ENCODE data around the gene C10orf143. TPM values are rescaled to one million over a fixed set of nuclear protein-coding genes. Genes with fewer than 3 reads are reported as not detected.
"Not testable (repeated sequence)": the region's sequence is repeated elsewhere in the genome, so short reads cannot be mapped to it uniquely, and the experiment has no call there.

Gene C10orf143
- total and polyA plus RNA-seq, 2 donors: 3.5 to 13.5 TPM

- Histone ChIP-seq H3K4me1 (ENCODE audit: control insufficient read depth in 2 of 2, insufficient read depth in 2 of 2, low read length in 2 of 2) (no peaks in the 10 kb centered on the region), H3K27ac (ENCODE audit: low read depth in 1 of 2, low read length in 1 of 2) (no peak overlapping the region), H3K27me3 (ENCODE audit: control insufficient read depth in 2 of 2, insufficient read depth in 1 of 2, low read length in 1 of 2) (no peaks in the 10 kb centered on the region), H3K4me3 (ENCODE audit: low read length in 2 of 2) (no peak overlapping the region), H3K36me3 (ENCODE audit: control insufficient read depth in 2 of 2, insufficient read depth in 2 of 2, low read length in 1 of 2) (no peaks in the 10 kb centered on the region), H3K9me3 (ENCODE audit: control insufficient read depth in 2 of 2, insufficient read depth in 1 of 2, low read length in 1 of 2) (no peaks in the 10 kb centered on the region)
- no peak for DNase-seq (ENCODE audit: low read depth in 6 of 9, low spot score in 9 of 9)
- 96% methylated on average over 6 of the region's 6 CpGs for WGBS
Measured at GRCh38 chr10:130099344-130099743, 11.3 kb downstream of the C10orf143 start.

GRCh38 chr10:130090565-130090964 is 20.1 kb downstream of the C10orf143 start:
- H3K36me3 ChIP-seq (ENCODE audit: control insufficient read depth in 2 of 2, insufficient read depth in 2 of 2, low read length in 1 of 2); H3K27me3 ChIP-seq (ENCODE audit: control insufficient read depth in 2 of 2, insufficient read depth in 1 of 2, low read length in 1 of 2); H3K27ac ChIP-seq (ENCODE audit: low read depth in 1 of 2, low read length in 1 of 2); H3K4me1 ChIP-seq (ENCODE audit: control insufficient read depth in 2 of 2, insufficient read depth in 2 of 2, low read length in 2 of 2); H3K4me3 ChIP-seq (ENCODE audit: low read length in 2 of 2); H3K9me3 ChIP-seq (ENCODE audit: control insufficient read depth in 2 of 2, insufficient read depth in 1 of 2, low read length in 1 of 2); DNase-seq (ENCODE audit: low read depth in 6 of 9, low spot score in 9 of 9): not testable (repeated sequence)
- 95% methylated on average over 5 of the region's 5 CpGs for WGBS

DNA sequence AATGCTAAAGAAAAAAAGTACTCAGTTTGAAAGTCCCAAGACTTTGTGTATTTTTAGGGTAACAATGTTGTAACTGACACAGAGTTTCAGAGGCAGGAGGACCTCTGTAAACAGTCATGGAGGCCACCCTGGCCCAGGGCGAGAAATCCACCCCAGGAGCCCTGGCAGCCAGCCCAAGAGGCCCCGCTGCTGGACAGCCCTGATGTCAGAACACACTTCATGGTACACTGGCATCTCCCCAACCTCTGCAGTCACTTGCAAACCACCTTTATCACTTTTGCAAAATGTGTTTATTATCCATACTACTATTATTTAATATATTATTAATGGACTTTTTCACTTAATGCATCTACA is 30.2 kb downstream of the C10orf143 start:
- whole genome bisulfite sequencing: 90% methylated on average over 2 of the region's 2 CpGs
- H3K27ac ChIP-seq (ENCODE audit: low read depth in 1 of 2, low read length in 1 of 2): no peak overlapping the region
- no peaks in the 10 kb centered on the region for H3K36me3 ChIP-seq (ENCODE audit: control insufficient read depth in 2 of 2, insufficient read depth in 2 of 2, low read length in 1 of 2)
- DNase-seq (ENCODE audit: low read depth in 6 of 9, low spot score in 9 of 9): no peak
- no peak overlapping the region for H3K4me3 ChIP-seq (ENCODE audit: low read length in 2 of 2)
- no peaks in the 10 kb centered on the region for H3K9me3 ChIP-seq (ENCODE audit: control insufficient read depth in 2 of 2, insufficient read depth in 1 of 2, low read length in 1 of 2)
- no peaks in the 10 kb centered on the region for H3K27me3 ChIP-seq (ENCODE audit: control insufficient read depth in 2 of 2, insufficient read depth in 1 of 2, low read length in 1 of 2)
- no peaks in the 10 kb centered on the region for H3K4me1 ChIP-seq (ENCODE audit: control insufficient read depth in 2 of 2, insufficient read depth in 2 of 2, low read length in 2 of 2)

DNA sequence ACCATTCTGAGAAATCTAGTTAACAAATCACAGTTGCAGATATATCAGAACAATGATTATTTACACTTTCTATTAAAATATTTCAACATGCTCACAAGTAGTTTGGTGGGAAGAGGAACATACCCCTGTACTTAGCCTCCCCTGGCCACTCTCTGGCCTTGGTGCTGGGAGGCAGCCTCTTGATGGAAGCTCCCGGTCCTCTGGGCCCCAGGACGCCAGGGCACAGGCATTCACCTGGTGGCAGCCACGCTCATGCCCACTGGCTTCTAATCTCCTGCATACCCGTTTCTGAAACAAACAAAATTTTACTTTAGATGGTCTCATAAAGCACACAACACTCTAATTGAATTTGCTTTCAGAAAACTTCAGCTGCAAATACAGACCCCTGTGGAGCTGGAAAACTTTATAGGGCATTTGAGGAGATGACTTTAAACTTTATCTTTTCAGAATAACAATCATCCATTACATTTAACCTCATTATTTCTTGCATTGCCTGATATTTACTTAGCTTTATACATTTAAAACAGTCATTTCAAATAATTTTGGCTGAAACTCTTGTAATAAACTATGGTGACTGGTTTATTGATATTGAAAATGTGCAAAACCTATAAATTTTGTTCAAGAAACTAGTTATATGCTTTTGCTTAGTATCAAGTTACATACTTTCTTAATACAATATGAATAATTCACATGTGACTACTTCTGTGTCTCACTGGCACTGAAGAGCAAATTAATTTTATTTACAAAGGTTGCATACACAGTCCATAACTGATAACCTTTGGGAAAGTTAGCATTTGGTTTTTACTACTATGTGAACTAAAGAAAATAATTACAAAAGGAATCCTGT is 30.8 kb downstream of the C10orf143 start:
- no peaks in the 10 kb centered on the region for H3K27me3 ChIP-seq (ENCODE audit: control insufficient read depth in 2 of 2, insufficient read depth in 1 of 2, low read length in 1 of 2)
- no peaks in the 10 kb centered on the region for H3K4me1 ChIP-seq (ENCODE audit: control insufficient read depth in 2 of 2, insufficient read depth in 2 of 2, low read length in 2 of 2)
- 86% methylated on average over 4 of the region's 4 CpGs for WGBS
- DNase-seq (ENCODE audit: low read depth in 6 of 9, low spot score in 9 of 9): no peak
- no peak overlapping the region for H3K4me3 ChIP-seq (ENCODE audit: low read length in 2 of 2)
- H3K9me3 ChIP-seq (ENCODE audit: control insufficient read depth in 2 of 2, insufficient read depth in 1 of 2, low read length in 1 of 2): no peaks in the 10 kb centered on the region
- no peaks in the 10 kb centered on the region for H3K36me3 ChIP-seq (ENCODE audit: control insufficient read depth in 2 of 2, insufficient read depth in 2 of 2, low read length in 1 of 2)
- H3K27ac ChIP-seq (ENCODE audit: low read depth in 1 of 2, low read length in 1 of 2): no peak overlapping the region

GRCh38 chr10:130078120-130078519 is 32.5 kb downstream of the C10orf143 start:
- Histone ChIP-seq H3K27me3 (ENCODE audit: control insufficient read depth in 2 of 2, insufficient read depth in 1 of 2, low read length in 1 of 2) (no peaks in the 10 kb centered on the region), H3K4me3 (ENCODE audit: low read length in 2 of 2) (no peak overlapping the region), H3K36me3 (ENCODE audit: control insufficient read depth in 2 of 2, insufficient read depth in 2 of 2, low read length in 1 of 2) (no peaks in the 10 kb centered on the region), H3K9me3 (ENCODE audit: control insufficient read depth in 2 of 2, insufficient read depth in 1 of 2, low read length in 1 of 2) (no peaks in the 10 kb centered on the region), H3K4me1 (ENCODE audit: control insufficient read depth in 2 of 2, insufficient read depth in 2 of 2, low read length in 2 of 2) (peaks cover 2 to 3% of the 10 kb centered on the region in 2 donors), H3K27ac (ENCODE audit: low read depth in 1 of 2, low read length in 1 of 2) (no peak overlapping the region)
- DNase-seq (ENCODE audit: low read depth in 6 of 9, low spot score in 9 of 9): no peak
- WGBS: 98% methylated on average over 3 of the region's 3 CpGs

GRCh38 chr10:130076681-130077080 is 33.9 kb downstream of the C10orf143 start:
- Histone ChIP-seq H3K27me3 (ENCODE audit: control insufficient read depth in 2 of 2, insufficient read depth in 1 of 2, low read length in 1 of 2) (no peaks in the 10 kb centered on the region), H3K9me3 (ENCODE audit: control insufficient read depth in 2 of 2, insufficient read depth in 1 of 2, low read length in 1 of 2) (no peaks in the 10 kb centered on the region), H3K4me3 (ENCODE audit: low read length in 2 of 2) (no peak overlapping the region), H3K27ac (ENCODE audit: low read depth in 1 of 2, low read length in 1 of 2) (no peak overlapping the region), H3K4me1 (ENCODE audit: control insufficient read depth in 2 of 2, insufficient read depth in 2 of 2, low read length in 2 of 2) (peaks cover 2 to 3% of the 10 kb centered on the region in 2 donors), H3K36me3 (ENCODE audit: control insufficient read depth in 2 of 2, insufficient read depth in 2 of 2, low read length in 1 of 2) (no peaks in the 10 kb centered on the region)
- WGBS: 99% methylated on average over 14 of the region's 14 CpGs
- no peak for DNase-seq (ENCODE audit: low read depth in 6 of 9, low spot score in 9 of 9)

DNA sequence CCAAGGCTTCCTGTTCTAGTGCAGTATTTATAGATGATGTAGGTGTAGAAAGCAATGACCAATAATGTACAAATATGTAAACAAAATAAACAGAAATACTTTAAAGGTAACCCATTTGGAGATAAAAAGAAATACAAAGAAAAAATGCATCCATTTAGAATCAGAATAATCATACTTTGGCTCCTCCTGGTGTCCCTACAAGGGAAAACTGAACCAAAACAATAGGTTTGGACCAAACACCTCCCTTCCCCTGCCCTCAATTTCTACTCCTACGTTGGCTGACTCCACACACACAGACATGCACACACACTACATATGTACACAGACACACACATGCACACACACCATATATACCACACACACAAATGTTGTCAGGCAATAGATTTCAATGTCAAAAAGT is 36.0 kb downstream of the C10orf143 start:
- Histone ChIP-seq H3K4me1 (ENCODE audit: control insufficient read depth in 2 of 2, insufficient read depth in 2 of 2, low read length in 2 of 2) (peaks cover 2 to 3% of the 10 kb centered on the region in 2 donors), H3K36me3 (ENCODE audit: control insufficient read depth in 2 of 2, insufficient read depth in 2 of 2, low read length in 1 of 2) (no peaks in the 10 kb centered on the region), H3K9me3 (ENCODE audit: control insufficient read depth in 2 of 2, insufficient read depth in 1 of 2, low read length in 1 of 2) (no peaks in the 10 kb centered on the region), H3K4me3 (ENCODE audit: low read length in 2 of 2) (no peak overlapping the region), H3K27ac (ENCODE audit: low read depth in 1 of 2, low read length in 1 of 2) (no peak overlapping the region), H3K27me3 (ENCODE audit: control insufficient read depth in 2 of 2, insufficient read depth in 1 of 2, low read length in 1 of 2) (no peaks in the 10 kb centered on the region)
- no peak for DNase-seq (ENCODE audit: low read depth in 6 of 9, low spot score in 9 of 9)
- WGBS: 93% methylated on average over 1 of the region's 1 CpG

DNA sequence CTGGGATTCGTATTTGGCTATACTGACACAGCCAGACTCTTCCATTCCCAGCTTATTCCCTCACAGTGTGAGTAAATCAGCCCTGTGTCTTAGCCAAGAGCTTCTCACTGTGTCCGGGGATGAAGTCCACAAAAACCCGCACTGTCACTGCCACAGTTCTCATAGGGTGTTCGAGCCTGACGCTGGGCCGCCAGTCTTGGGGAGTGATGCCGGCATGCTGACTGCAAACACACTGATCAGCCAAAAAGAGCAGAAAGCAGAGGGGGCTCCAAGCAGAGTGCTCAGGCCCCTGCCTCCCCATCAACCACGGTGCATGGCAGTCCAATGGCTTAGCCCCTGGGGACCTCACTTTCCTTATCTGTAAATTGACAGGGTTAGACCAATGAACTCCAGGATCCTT is 36.7 kb downstream of the C10orf143 start:
- H3K36me3 ChIP-seq (ENCODE audit: control insufficient read depth in 2 of 2, insufficient read depth in 2 of 2, low read length in 1 of 2): no peaks in the 10 kb centered on the region
- H3K4me3 ChIP-seq (ENCODE audit: low read length in 2 of 2): no peak overlapping the region
- WGBS: 92% methylated on average over 8 of the region's 8 CpGs
- H3K27me3 ChIP-seq (ENCODE audit: control insufficient read depth in 2 of 2, insufficient read depth in 1 of 2, low read length in 1 of 2): no peaks in the 10 kb centered on the region
- no peaks in the 10 kb centered on the region for H3K9me3 ChIP-seq (ENCODE audit: control insufficient read depth in 2 of 2, insufficient read depth in 1 of 2, low read length in 1 of 2)
- DNase-seq (ENCODE audit: low read depth in 6 of 9, low spot score in 9 of 9): no peak
- peaks cover 2 to 3% of the 10 kb centered on the region in 2 donors for H3K4me1 ChIP-seq (ENCODE audit: control insufficient read depth in 2 of 2, insufficient read depth in 2 of 2, low read length in 2 of 2)
- H3K27ac ChIP-seq (ENCODE audit: low read depth in 1 of 2, low read length in 1 of 2): no peak overlapping the region

- no peak overlapping the region for H3K4me3 ChIP-seq (ENCODE audit: low read length in 2 of 2)
- peaks cover 2 to 3% of the 10 kb centered on the region in 2 donors for H3K4me1 ChIP-seq (ENCODE audit: control insufficient read depth in 2 of 2, insufficient read depth in 2 of 2, low read length in 2 of 2)
- peaks cover 0 to 4% of the 10 kb centered on the region in 2 donors for H3K36me3 ChIP-seq (ENCODE audit: control insufficient read depth in 2 of 2, insufficient read depth in 2 of 2, low read length in 1 of 2)
- no peaks in the 10 kb centered on the region for H3K27me3 ChIP-seq (ENCODE audit: control insufficient read depth in 2 of 2, insufficient read depth in 1 of 2, low read length in 1 of 2)
- H3K27ac ChIP-seq (ENCODE audit: low read depth in 1 of 2, low read length in 1 of 2): no peak overlapping the region
- DNase-seq (ENCODE audit: low read depth in 6 of 9, low spot score in 9 of 9): no peak
- H3K9me3 ChIP-seq (ENCODE audit: control insufficient read depth in 2 of 2, insufficient read depth in 1 of 2, low read length in 1 of 2): no peaks in the 10 kb centered on the region
Measured at GRCh38 chr10:130072247-130072646, 38.4 kb downstream of the C10orf143 start.

All from thymus (tissue), 11 donors.